Cardiac muscle cell (in vitro differentiated cells and primary cell): ENCODE measurements around the gene PDZRN4. TPM values are rescaled to one million over a fixed set of nuclear protein-coding genes. Genes with fewer than 3 reads are reported as not detected.

Experiments used
- DNase-seq, 2 donors: peaks; one replicate each; pipeline versions ENCODE4 v3.0.0 to v3.0.0-alpha.2; 2010 to 2017; ENCODE audit warnings: low read depth in 1 of 2, low spot score in 1 of 2
- H3K27ac ChIP-seq: fragments of 200-600 bp; sonication (generic); 2 replicates; pipeline ENCODE4 v1.5.1; 2016
- H3K27me3 ChIP-seq: fragments of 200-600 bp; sonication (generic); 2 replicates; pipeline ENCODE4 v1.6.0; 2016; ENCODE audit warnings: control low read depth
- H3K36me3 ChIP-seq: fragments of 200-600 bp; sonication (generic); 2 replicates; pipeline ENCODE4 v1.5.1; 2016; ENCODE audit warnings: control low read depth
- H3K4me1 ChIP-seq: fragments of 200-600 bp; sonication (generic); 2 replicates; pipeline ENCODE4 v1.8.1; 2017; ENCODE audit warnings: low read depth, mild to moderate bottlenecking, mixed run types
- H3K4me3 ChIP-seq: fragments of 200-600 bp; sonication (generic); 2 replicates; pipeline ENCODE4 v1.5.1; 2016; ENCODE audit warnings: mild to moderate bottlenecking
- H3K9me3 ChIP-seq: fragments of 200-600 bp; sonication (generic); 2 replicates; pipeline ENCODE4 v1.5.1; 2017; ENCODE audit warnings: low read depth, mild to moderate bottlenecking, control low read depth
- polyA plus RNA-seq: library from polyadenylated mRNA; unstranded; fragments of >200 nt; fragmentation: Nextera tagmentation; extraction: Ambion mirVana; gene quantifications from 2 replicates; pipeline ENCODE4 v1.2.1, GENCODE V29; 2016
- total RNA-seq: library from RNA; depleted of rRNA; stranded (reverse); fragments of >200 nt; gene quantifications from 2 replicates; pipeline ENCODE4 v1.2.3, GENCODE V29; 2016
- TF ChIP-seq, protein P1 (sequence below): IDR thresholded peaks from 2 replicates; pipeline ENCODE4 v1.5.1; 2012; ENCODE audit warnings: low read depth, mild to moderate bottlenecking, low read length

Gene PDZRN4
- total and polyA plus RNA-seq, 2 experiments from 2014 or later = 2.9 to 5.0 TPM

DNA sequence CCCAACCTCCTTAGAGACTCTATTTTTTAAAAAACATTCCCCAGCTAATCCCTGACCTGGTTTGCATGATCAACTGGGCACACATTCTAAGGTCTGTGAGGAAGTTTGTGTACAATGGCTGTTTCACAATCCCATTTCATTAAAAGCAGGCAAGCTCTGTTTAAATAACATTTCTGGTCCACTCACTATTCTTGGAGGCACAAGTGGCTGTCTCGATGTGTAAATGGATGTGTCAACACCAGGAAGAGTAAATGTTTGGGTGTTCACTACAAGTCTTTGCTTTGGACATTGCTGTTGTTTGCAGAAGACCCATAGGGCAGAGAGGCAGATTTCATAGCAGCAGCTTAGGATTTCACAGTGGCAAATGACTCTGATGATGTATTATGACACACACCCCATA is 98.3 kb downstream of the PDZRN4 start:
- Histone ChIP-seq H3K9me3 (no peaks in the 10 kb centered on the region), H3K4me3 (no peak overlapping the region), H3K27ac (no peak overlapping the region), H3K27me3 (no peaks in the 10 kb centered on the region), H3K36me3 (no peaks in the 10 kb centered on the region), H3K4me1 (peaks cover 28% of the 10 kb centered on the region)
- peak in 1 of 2 donors; percentile 34 for DNase-seq
- TF ChIP-seq, protein P1, sequence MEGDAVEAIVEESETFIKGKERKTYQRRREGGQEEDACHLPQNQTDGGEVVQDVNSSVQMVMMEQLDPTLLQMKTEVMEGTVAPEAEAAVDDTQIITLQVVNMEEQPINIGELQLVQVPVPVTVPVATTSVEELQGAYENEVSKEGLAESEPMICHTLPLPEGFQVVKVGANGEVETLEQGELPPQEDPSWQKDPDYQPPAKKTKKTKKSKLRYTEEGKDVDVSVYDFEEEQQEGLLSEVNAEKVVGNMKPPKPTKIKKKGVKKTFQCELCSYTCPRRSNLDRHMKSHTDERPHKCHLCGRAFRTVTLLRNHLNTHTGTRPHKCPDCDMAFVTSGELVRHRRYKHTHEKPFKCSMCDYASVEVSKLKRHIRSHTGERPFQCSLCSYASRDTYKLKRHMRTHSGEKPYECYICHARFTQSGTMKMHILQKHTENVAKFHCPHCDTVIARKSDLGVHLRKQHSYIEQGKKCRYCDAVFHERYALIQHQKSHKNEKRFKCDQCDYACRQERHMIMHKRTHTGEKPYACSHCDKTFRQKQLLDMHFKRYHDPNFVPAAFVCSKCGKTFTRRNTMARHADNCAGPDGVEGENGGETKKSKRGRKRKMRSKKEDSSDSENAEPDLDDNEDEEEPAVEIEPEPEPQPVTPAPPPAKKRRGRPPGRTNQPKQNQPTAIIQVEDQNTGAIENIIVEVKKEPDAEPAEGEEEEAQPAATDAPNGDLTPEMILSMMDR = no peak

DNA sequence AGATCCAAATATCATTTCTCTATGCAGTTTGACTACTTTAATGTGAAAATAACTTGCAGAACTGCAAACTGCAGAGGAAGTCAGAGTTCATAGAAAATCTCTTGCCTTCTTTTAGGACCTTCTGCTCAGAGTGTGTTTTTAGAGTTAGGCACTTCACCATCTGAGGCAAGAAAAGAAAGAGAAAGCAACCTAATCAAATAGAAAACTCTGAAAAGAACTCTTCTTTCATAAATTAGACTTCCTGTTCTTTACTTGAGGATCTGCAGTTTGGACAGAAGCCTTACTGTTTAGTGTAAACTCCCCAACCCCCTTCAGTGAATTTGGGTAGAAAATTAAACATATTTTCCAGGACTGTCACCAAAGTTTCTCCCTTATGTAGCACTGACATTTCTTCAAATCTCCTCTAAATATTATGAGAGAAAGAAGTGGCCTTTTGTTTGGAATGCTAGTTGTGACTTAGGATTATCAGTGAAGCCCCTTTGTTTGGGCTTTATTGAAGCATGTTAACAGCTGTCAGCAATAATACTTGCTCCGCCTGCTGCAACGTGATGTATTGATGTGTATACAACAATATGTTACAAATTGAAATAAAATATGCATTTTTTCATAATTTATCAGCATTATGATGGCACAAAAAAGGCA is 99.5 kb downstream of the PDZRN4 start:
- Histone ChIP-seq H3K27me3 (no peaks in the 10 kb centered on the region), H3K36me3 (no peaks in the 10 kb centered on the region), H3K9me3 (no peaks in the 10 kb centered on the region), H3K4me1 (peaks cover 28% of the 10 kb centered on the region), H3K27ac (no peak overlapping the region), H3K4me3 (no peak overlapping the region)
- TF ChIP-seq, protein P1 = no peak
- no peak for DNase-seq

DNA sequence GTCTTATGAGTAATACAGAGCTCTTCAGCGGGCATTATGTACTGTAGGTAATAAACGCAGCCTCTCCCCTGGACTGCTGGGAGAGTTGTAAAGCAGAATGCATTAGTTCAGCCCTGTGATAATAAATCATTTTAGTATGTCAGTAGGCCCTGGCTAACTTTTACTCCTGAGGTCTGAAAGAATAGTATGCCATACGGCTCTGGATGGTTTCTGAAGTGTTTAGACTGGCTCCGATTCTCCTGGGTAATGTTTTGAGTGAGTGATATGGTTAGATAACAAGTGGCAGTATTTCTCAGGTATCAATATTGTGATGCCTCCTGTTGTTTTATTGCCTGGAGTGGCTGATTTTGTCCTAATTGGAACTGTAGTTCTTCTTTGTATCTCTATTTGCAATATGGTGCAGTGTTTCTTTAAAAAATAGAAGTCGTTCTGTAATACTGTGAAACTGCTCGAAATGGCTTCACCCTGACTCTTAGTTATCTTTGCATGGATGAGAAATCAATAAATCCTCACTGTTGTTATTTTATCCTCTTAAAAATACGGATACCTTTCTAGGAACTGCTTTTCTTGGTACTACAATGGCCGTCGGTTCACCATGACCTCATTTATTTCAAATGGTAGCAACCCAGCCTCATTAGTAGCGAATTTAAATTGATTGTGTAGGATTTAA is 100.2 kb downstream of the PDZRN4 start:
- no peak for DNase-seq
- Histone ChIP-seq H3K9me3 (no peaks in the 10 kb centered on the region), H3K27ac (no peak overlapping the region), H3K27me3 (no peaks in the 10 kb centered on the region), H3K4me1 (peaks cover 28% of the 10 kb centered on the region), H3K4me3 (no peak overlapping the region), H3K36me3 (no peaks in the 10 kb centered on the region)
- TF ChIP-seq, protein P1 = no peak

DNA sequence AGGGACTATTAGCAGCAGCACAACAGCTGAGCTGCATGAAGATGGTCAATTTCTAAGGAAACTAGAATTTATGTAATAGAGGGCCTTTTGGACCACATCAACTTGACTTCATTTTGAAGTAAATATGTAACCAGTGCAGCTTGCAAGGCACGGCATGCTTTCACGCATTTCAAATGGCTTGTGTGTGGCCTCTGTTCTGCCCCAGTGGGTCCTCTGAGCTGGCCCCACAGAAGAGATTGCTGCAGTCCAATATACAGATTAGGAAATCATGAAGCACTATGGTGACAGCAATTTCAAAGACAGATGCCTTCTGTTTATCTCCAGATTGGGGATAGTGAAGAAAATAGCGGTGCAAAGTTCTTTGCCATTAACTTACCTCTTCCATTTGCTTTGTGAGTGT is 101.4 kb downstream of the PDZRN4 start:
- no peaks in the 10 kb centered on the region for H3K27me3 ChIP-seq
- no peak overlapping the region for H3K4me3 ChIP-seq
- no peaks in the 10 kb centered on the region for H3K36me3 ChIP-seq
- H3K4me1 ChIP-seq = peaks cover 28% of the 10 kb centered on the region
- no peaks in the 10 kb centered on the region for H3K9me3 ChIP-seq
- TF ChIP-seq, protein P1 = no peak
- no peak for DNase-seq
- H3K27ac ChIP-seq = no peak overlapping the region

DNA sequence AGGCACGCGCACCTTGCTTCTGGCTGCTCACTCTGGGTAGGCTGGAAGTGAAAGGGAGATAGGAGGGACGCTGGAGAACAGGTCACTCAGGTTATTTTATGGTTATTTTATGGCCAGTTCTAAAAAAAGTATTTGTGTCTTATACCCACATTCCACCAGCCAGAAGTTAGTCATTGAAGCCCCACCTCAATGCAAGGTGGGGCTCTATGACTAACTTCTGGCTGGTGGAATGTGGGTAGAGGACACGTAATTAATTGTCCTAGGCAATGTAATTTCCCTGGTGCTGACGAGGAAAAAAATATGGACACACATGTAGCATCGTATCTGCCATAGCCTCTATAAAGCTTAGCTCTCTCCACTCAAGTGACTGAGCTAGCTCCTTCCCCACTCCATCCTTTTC is 104.9 kb downstream of the PDZRN4 start:
- peaks cover 5% of the 10 kb centered on the region for H3K4me1 ChIP-seq
- no peaks in the 10 kb centered on the region for H3K36me3 ChIP-seq
- TF ChIP-seq, protein P1 = no peak
- no peak overlapping the region for H3K4me3 ChIP-seq
- H3K27me3 ChIP-seq = no peaks in the 10 kb centered on the region
- H3K27ac ChIP-seq = no peak overlapping the region
- DNase-seq = no peak
- no peaks in the 10 kb centered on the region for H3K9me3 ChIP-seq
